Heart left ventricle (tissue), 16 donors: ENCODE results near the gene STK33. TPM values are rescaled to one million over a fixed set of nuclear protein-coding genes. Genes with fewer than 3 reads are reported as not detected.

Source experiments
- ATAC-seq, 4 donors: fragments of 200-7000 bp; cut with Tn5 transposase; one replicate each; pipeline ENCODE4 v1.9.1; 2020 to 2022; ENCODE audit warnings: moderate library complexity in 4 of 4, mild to moderate bottlenecking in 3 of 4, moderate number of reproducible peaks in 1 of 4
- DNase-seq, 5 donors: peaks; one replicate each; pipeline ENCODE4 v3.0.0-alpha.2; 2020
- H3K27ac ChIP-seq, 12 donors: fragments of 200-600 bp; sonication (generic) in 4 of 12; one replicate each; pipeline versions ENCODE4 v1.5.0 to v1.8.0; 2016 to 2022; ENCODE audit warnings: mild to moderate bottlenecking in 2 of 12
- H3K27me3 ChIP-seq, 9 donors: fragments of 200-600 bp; sonication (generic) in 2 of 9; one replicate each; pipeline versions ENCODE4 v1.5.1 to v1.8.0; 2016 to 2022; ENCODE audit warnings: mild to moderate bottlenecking in 3 of 9
- H3K36me3 ChIP-seq, 9 donors: fragments of 200-600 bp; sonication (generic) in 2 of 9; one replicate each; pipeline versions ENCODE4 v1.5.0 to v1.8.0; 2018 to 2022; ENCODE audit warnings: mild to moderate bottlenecking in 2 of 9
- H3K4me1 ChIP-seq, 12 donors: fragments of 200-600 bp; sonication (generic) in 4 of 12; one replicate each; pipeline versions ENCODE4 v1.5.0 to v1.8.0; 2016 to 2022; ENCODE audit warnings: mild to moderate bottlenecking in 3 of 12
- H3K4me3 ChIP-seq, 12 donors: fragments of 200-600 bp; sonication (generic) in 4 of 12; one replicate each; pipeline versions ENCODE4 v1.5.0 to v1.8.0; 2017 to 2022; ENCODE audit warnings: mild to moderate bottlenecking in 9 of 12, moderate library complexity in 4 of 12
- H3K9me3 ChIP-seq, 12 donors: fragments of 200-600 bp; sonication (generic) in 4 of 12; one replicate each; pipeline versions ENCODE4 v1.5.0 to v1.8.0; 2016 to 2022; ENCODE audit warnings: mild to moderate bottlenecking in 1 of 12
- POLR2A ChIP-seq, 2 donors: fragments of 450-650 bp; IDR thresholded peaks; one replicate each; pipeline ENCODE4 v1.6.1; 2017; ENCODE audit warnings: antibody characterized with exemption in 2 of 2, mild to moderate bottlenecking in 2 of 2, moderate library complexity in 2 of 2
- WGBS, 4 donors: extraction: QIAGEN DNeasy Blood & Tissue Kit in 2 of 4; methylation state at CpG; one replicate each; pipeline versions ENCODE4 v1.1.5 to v1.1.7; 2013 to 2018; 5-methylcytosine and 5-hydroxymethylcytosine counted together
- intact Hi-C, 10 donors: fragments of 100-400 bp; cut with DNase I; formaldehyde crosslinking; loops; one replicate each; pipeline versions ENCODE4 v1.11.1 to v1.14.2; 2022
- polyA plus RNA-seq, 2 donors: library from polyadenylated mRNA; stranded (reverse); fragments of 200-250 nt; gene quantifications; one replicate each; pipeline ENCODE4 v1.2.3, GENCODE V29; 2013
- total RNA-seq, 9 donors: library from RNA; depleted of rRNA in 2 of 9; stranded (reverse); fragments of >200 nt in 2 of 9; fragmentation: NEBNext Ultra II Directional in 3 of 9; extraction: Animal tissue kit (Norgen Biotek cat#: 25700) in 3 of 9; gene quantifications; one replicate each; pipeline versions ENCODE4 v1.1.0 to v1.2.4, GENCODE V29; 2016 to 2023
- TF ChIP-seq, protein P1 (sequence below), 12 donors: fragments of 200-600 bp; sonication (generic) in 4 of 12; IDR thresholded peaks; one replicate each; pipeline versions ENCODE4 v1.5.0 to v1.8.0; 2018 to 2022; ENCODE audit warnings: antibody characterized with exemption in 12 of 12, mild to moderate bottlenecking in 5 of 12
- donor health status: ischemic (EF 13 %, LVEDD 7.1; RV severe dilation, severe dysfunction).
- donor health status: healthy with polysubstance abuse.
- donor health status: DM: no; HTN: yes; CAD: no.
- donor health status: DM: no; HTN: no; CAD: no.
- donor health status: ischemic (EF 25% LVEDD 6.9; RV normal size, moderate dysfunction).
- donor health status: ischemic (EF 25% LVEDD 5.7; RV mildly dilated, moderate dysfunction).
- donor health status: healthy.
- donor health status: DM: yes; HTN: yes; CAD: no.
- donor health status: ischemic (EF 35%, LVEDD 5.7; RV mildly dilated, moderate dysfunction).
- donor health status: nonischemic (EF 11% LVEDD 7.7; RV severe dilation, severe dysfunction).
- donor health status: DM: yes; HTN: yes; CAD: no.
- donor health status: PGD.
- donor health status: ischemic (EF 29% LVEDD 5.4; RV normal size, mild dysfunction).
- donor health status: nonischemic (EF 23%, LVEDD 6.1; RV moderate dilation, normal function).

The STK33 gene
- total and polyA plus RNA-seq, 11 donors, result 9.9 to 41.5 (median 25.3) TPM

DNA sequence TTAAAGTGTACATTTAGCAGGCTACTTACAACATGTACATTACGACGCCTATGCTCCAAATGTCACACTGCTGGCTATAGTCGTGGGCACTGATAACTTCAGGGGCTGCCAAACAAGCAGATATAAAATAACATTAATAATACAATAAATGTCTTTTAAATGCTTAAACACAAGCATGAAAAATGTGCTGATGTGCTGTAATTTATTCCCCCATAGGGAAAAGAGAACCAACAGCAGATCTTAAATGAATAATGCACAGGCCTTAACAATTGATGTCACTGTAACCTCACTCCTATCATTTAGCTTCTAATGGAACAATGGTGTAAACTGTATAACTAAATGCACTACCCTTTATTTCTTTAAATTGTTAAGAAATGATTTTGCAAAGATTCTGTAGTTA lies 153.4 kb downstream of the STK33 start:
- intact Hi-C loops, result no loop called here
- H3K27ac ChIP-seq, result no peak overlapping the region
- DNase-seq, result no peak
- no peak for ATAC-seq
- H3K27me3 ChIP-seq, result no peaks in the 10 kb centered on the region
- H3K4me3 ChIP-seq, result no peak overlapping the region
- H3K36me3 ChIP-seq, result no peaks in the 10 kb centered on the region
- TF ChIP-seq, protein P1, sequence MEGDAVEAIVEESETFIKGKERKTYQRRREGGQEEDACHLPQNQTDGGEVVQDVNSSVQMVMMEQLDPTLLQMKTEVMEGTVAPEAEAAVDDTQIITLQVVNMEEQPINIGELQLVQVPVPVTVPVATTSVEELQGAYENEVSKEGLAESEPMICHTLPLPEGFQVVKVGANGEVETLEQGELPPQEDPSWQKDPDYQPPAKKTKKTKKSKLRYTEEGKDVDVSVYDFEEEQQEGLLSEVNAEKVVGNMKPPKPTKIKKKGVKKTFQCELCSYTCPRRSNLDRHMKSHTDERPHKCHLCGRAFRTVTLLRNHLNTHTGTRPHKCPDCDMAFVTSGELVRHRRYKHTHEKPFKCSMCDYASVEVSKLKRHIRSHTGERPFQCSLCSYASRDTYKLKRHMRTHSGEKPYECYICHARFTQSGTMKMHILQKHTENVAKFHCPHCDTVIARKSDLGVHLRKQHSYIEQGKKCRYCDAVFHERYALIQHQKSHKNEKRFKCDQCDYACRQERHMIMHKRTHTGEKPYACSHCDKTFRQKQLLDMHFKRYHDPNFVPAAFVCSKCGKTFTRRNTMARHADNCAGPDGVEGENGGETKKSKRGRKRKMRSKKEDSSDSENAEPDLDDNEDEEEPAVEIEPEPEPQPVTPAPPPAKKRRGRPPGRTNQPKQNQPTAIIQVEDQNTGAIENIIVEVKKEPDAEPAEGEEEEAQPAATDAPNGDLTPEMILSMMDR (IDR thresholded peaks at IDR 0.05), result no peak
- no peak for TF ChIP-seq POLR2A (IDR thresholded peaks at IDR 0.05)
- peaks cover 0 to 3% (median 0%) of the 10 kb centered on the region in 12 donors for H3K4me1 ChIP-seq
- WGBS, 4 donors, result 82 to 93% (median 88%) methylated on average over 3 of the region's 3 CpGs
- H3K9me3 ChIP-seq, result no peaks in the 10 kb centered on the region

- ATAC-seq, result peak; percentile 77 to 87 (median 82)
- TF ChIP-seq POLR2A (IDR thresholded peaks at IDR 0.05), result no peak
- TF ChIP-seq, protein P1 (IDR thresholded peaks at IDR 0.05), result no peak
- no peak overlapping the region for H3K4me3 ChIP-seq
- H3K4me1 ChIP-seq, result peaks cover 0 to 14% (median 0%) of the 10 kb centered on the region in 12 donors
- peaks cover 0 to 5% (median 0%) of the 10 kb centered on the region in 12 donors for H3K9me3 ChIP-seq
- no peaks in the 10 kb centered on the region for H3K36me3 ChIP-seq
- DNase-seq, result peak in 1 of 5 donors; percentile 28
- WGBS, 4 donors, result 18 to 26% (median 25%) methylated on average over 5 of the region's 5 CpGs
- intact Hi-C loops, result no loop called here
- no peaks in the 10 kb centered on the region for H3K27me3 ChIP-seq
- no peak overlapping the region for H3K27ac ChIP-seq
Observed at GRCh38 chr11:8429483-8429882, 164.5 kb downstream of the STK33 start.

GRCh38 chr11:8426076-8426475 lies 168.0 kb downstream of the STK33 start:
- no peaks in the 10 kb centered on the region for H3K36me3 ChIP-seq
- no peaks in the 10 kb centered on the region for H3K27me3 ChIP-seq
- WGBS, 4 donors, result 86 to 94% (median 92%) methylated on average over 6 to 8 of the region's 8 CpGs
- intact Hi-C loops, result loop anchor here in 1 of 10 donors (1.0 kb wide), 1 partner anchor 14 kb away; no protein-coding TSS in a partner anchor
- peaks cover 0 to 5% (median 0%) of the 10 kb centered on the region in 12 donors for H3K9me3 ChIP-seq
- DNase-seq (peak in 1 of 5 donors; percentile 36), ATAC-seq (peak in 1 of 4 donors; percentile 47)
- no peak overlapping the region for H3K4me3 ChIP-seq
- H3K4me1 ChIP-seq, result peaks cover 0 to 8% (median 0%) of the 10 kb centered on the region in 12 donors
- H3K27ac ChIP-seq, result no peak overlapping the region
- TF ChIP-seq, protein P1 (IDR thresholded peaks at IDR 0.05), result no peak
- no peak for TF ChIP-seq POLR2A (IDR thresholded peaks at IDR 0.05)

- DNase-seq (no peak), ATAC-seq (no peak)
- H3K4me3 ChIP-seq, result no peak overlapping the region
- WGBS, 4 donors, result 82 to 100% (median 85%) methylated on average over 1 of the region's 1 CpG
- no peaks in the 10 kb centered on the region for H3K9me3 ChIP-seq
- H3K27me3 ChIP-seq, result no peaks in the 10 kb centered on the region
- TF ChIP-seq POLR2A (IDR thresholded peaks at IDR 0.05), result no peak
- TF ChIP-seq, protein P1 (IDR thresholded peaks at IDR 0.05), result no peak
- H3K27ac ChIP-seq, result no peak overlapping the region
- H3K36me3 ChIP-seq, result no peaks in the 10 kb centered on the region
- intact Hi-C loops, result no loop called here
- H3K4me1 ChIP-seq, result no peaks in the 10 kb centered on the region
Observed at GRCh38 chr11:8415195-8415594, 178.8 kb downstream of the STK33 start.
